HCT116 (cell line): Measurements from ENCODE around the gene CIRBP. TPM values are rescaled to one million over a fixed set of nuclear protein-coding genes. Genes with fewer than 3 reads are reported as not detected.

Source experiments
- ATAC-seq: fragments of 200-7000 bp; cut with Tn5 transposase; 2 replicates; pipeline ENCODE4 v1.9.1; 2020; ENCODE audit warnings: mild to moderate bottlenecking, moderate library complexity
- BruUV-seq: library from RNA; stranded (reverse); fragments of 400-500 nt; replicated peaks from 2 replicates; lab custom pipeline; 2021; lab: Mats Ljungman, UMichigan
- CTCF ChIA-PET: fragments of 300-600 bp; sonication (Branson Sonifier 250); formaldehyde crosslinking; loops from one replicate; lab custom pipeline; 2021; ENCODE audit warnings: antibody characterized with exemption; lab: Charles Lee
- POLR2A ChIA-PET: fragments of 300-600, 350-600 bp; sonication (Branson Sonifier 250); formaldehyde crosslinking; loops from one replicate; lab custom pipeline; 2021; ENCODE audit warnings: antibody characterized with exemption; lab: Charles Lee
- RAD21 ChIA-PET, 2 experiments: fragments of 300-600 bp; sonication (Branson Sonifier 250); formaldehyde crosslinking; loops; one replicate each; lab custom pipeline; 2023; ENCODE audit warnings: low total read pairs in 2 of 2; ENCODE audit not compliant: uncharacterized antibody in 2 of 2, unreplicated experiment in 2 of 2, low non-redundant PET in 1 of 2; lab: Charles Lee
- DNase-seq: peaks from one replicate; pipeline ENCODE4 v3.0.0-alpha.2; 2010; ENCODE audit warnings: low read depth, low spot score
- H2AFZ ChIP-seq: fragments of 200-600 bp; shearing (Covaris generic), sonication (generic); 2 replicates; pipeline ENCODE4 v1.6.1; 2017; ENCODE audit warnings: low read depth, mixed run types, mixed read lengths, antibody characterized with exemption, low read length; ENCODE audit not compliant: poor library complexity, severe bottlenecking
- H3K27ac ChIP-seq: 2 replicates; pipeline ENCODE4 v1.5.1; 2012; ENCODE audit warnings: low read depth, low read length
- H3K27me3 ChIP-seq: fragments of 200-600 bp; sonication (generic); 2 replicates; pipeline ENCODE4 v1.6.1; 2016; ENCODE audit warnings: mixed run types, low read length, mixed read lengths; ENCODE audit not compliant: insufficient read depth
- H3K36me3 ChIP-seq, 2 experiments: fragments of 200-500 bp in 1 of 2; fragments of 200-600 bp in 1 of 2; sonication (Bioruptor generic) in 1 of 2; sonication (generic) in 1 of 2; 2 replicates each; pipeline versions ENCODE4 v1.5.1 to v1.6.1; 2014 to 2016; ENCODE audit warnings: low read length in 2 of 2, inconsistent platforms in 1 of 2, mixed read lengths in 1 of 2, mixed run types in 1 of 2; ENCODE audit not compliant: insufficient read depth in 2 of 2, control insufficient read depth in 1 of 2
- H3K4me1 ChIP-seq, 2 experiments: fragments of 200-600 bp in 1 of 2; sonication (generic) in 1 of 2; 2 replicates each; pipeline versions ENCODE4 v1.5.1 to v1.6.1; 2012 to 2017; ENCODE audit warnings: low read length in 2 of 2, inconsistent platforms in 1 of 2, mild to moderate bottlenecking in 1 of 2, mixed read lengths in 1 of 2, mixed run types in 1 of 2, moderate library complexity in 1 of 2; ENCODE audit not compliant: insufficient read depth in 2 of 2, control insufficient read depth in 1 of 2
- H3K4me2 ChIP-seq: fragments of 200-600 bp; sonication (generic); 2 replicates; pipeline ENCODE4 v1.6.1; 2017; ENCODE audit warnings: mixed run types, low read length, mixed read lengths
- H3K4me3 ChIP-seq, 2 experiments: fragments of 200-600 bp in 1 of 2; sonication (generic) in 1 of 2; replicated peaks in 1 of 2; 2 replicates each; pipeline ENCODE4 v1.5.1; 2011 to 2016; ENCODE audit warnings: low read length in 2 of 2, control low read depth in 1 of 2, low read depth in 1 of 2, mild to moderate bottlenecking in 1 of 2, mixed read lengths in 1 of 2, mixed run types in 1 of 2
- H3K79me2 ChIP-seq: fragments of 200-600 bp; sonication (generic); 2 replicates; pipeline ENCODE4 v1.6.1; 2017; ENCODE audit warnings: mild to moderate bottlenecking, mixed run types, low read length, moderate library complexity, mixed read lengths; ENCODE audit not compliant: insufficient read depth
- H3K9ac ChIP-seq: fragments of 200-600 bp; sonication (generic); 2 replicates; pipeline ENCODE4 v1.6.1; 2016; ENCODE audit warnings: low read length, mixed read lengths
- H3K9me2 ChIP-seq: fragments of 200-600 bp; sonication (generic), shearing (Covaris generic); 2 replicates; pipeline ENCODE4 v1.6.1; 2017; ENCODE audit warnings: mixed run types, mild to moderate bottlenecking, moderate library complexity; ENCODE audit not compliant: insufficient read depth
- H3K9me3 ChIP-seq, 2 experiments: fragments of 200-500 bp in 1 of 2; fragments of 200-600 bp in 1 of 2; sonication (Bioruptor generic) in 1 of 2; sonication (generic) in 1 of 2; 2 replicates each; pipeline ENCODE4 v1.6.1; 2014 to 2017; ENCODE audit warnings: low read length in 2 of 2, mixed read lengths in 2 of 2, inconsistent platforms in 1 of 2, low read depth in 1 of 2, mild to moderate bottlenecking in 1 of 2, mixed run types in 1 of 2, moderate library complexity in 1 of 2; ENCODE audit not compliant: control insufficient read depth in 1 of 2, insufficient read depth in 1 of 2
- H4K20me1 ChIP-seq: fragments of 200-600 bp; sonication (generic), shearing (Covaris generic); 2 replicates; pipeline ENCODE4 v1.6.1; 2017; ENCODE audit warnings: mixed run types, mild to moderate bottlenecking, moderate library complexity; ENCODE audit not compliant: insufficient read depth
- CTCF ChIP-seq, 3 experiments: fragments of 200-600 bp in 1 of 3; sonication (generic) in 1 of 3; IDR thresholded peaks in 2 of 3; conservative IDR thresholded peaks in 1 of 3; 2 replicates each; pipeline ENCODE4 v1.5.1; 2012 to 2017; ENCODE audit warnings: low read depth in 2 of 3, low read length in 2 of 3, antibody characterized with exemption in 1 of 3, borderline replicate concordance in 1 of 3, control low read depth in 1 of 3, mild to moderate bottlenecking in 1 of 3, mixed read lengths in 1 of 3, mixed run types in 1 of 3, moderate library complexity in 1 of 3; ENCODE audit not compliant: insufficient read depth in 1 of 3
- MAX ChIP-seq: IDR thresholded peaks from 2 replicates; pipeline ENCODE4 v1.6.1; 2012
- POLR2A ChIP-seq: IDR thresholded peaks from 2 replicates; pipeline ENCODE4 v1.7.0; 2011; ENCODE audit warnings: borderline replicate concordance; ENCODE audit not compliant: insufficient read depth, insufficient read length; ENCODE audit errors: extremely low read depth
- POLR2AphosphoS5 ChIP-seq: IDR thresholded peaks from 2 replicates; pipeline ENCODE4 v1.6.1; 2011; ENCODE audit warnings: mild to moderate bottlenecking, low read depth, low read length, moderate library complexity
- YY1 ChIP-seq: IDR thresholded peaks from 2 replicates; pipeline ENCODE4 v1.6.1; 2011; ENCODE audit warnings: low read length, low read depth, moderate library complexity, mild to moderate bottlenecking; ENCODE audit not compliant: insufficient replicate concordance; ENCODE audit errors: extremely low read depth
- ZFX ChIP-seq: fragments of 450-650 bp; IDR thresholded peaks from 2 replicates; pipeline ENCODE4 v1.6.1; 2017
- intact Hi-C: fragments of 100-400 bp; cut with micrococcal nuclease; formaldehyde crosslinking; loops from 2 replicates; pipeline ENCODE4 v1.10.0; 2022
- total RNA-seq: library from RNA; stranded (reverse); gene quantifications from one replicate; pipeline ENCODE4 v1.2.1, GENCODE V29; 2021; ENCODE audit not compliant: unreplicated experiment

Gene CIRBP
- total RNA-seq, 1 experiment from 2014 or later, result 276 TPM

GRCh38 chr19:1243768-1244692 is 25.1 kb upstream of the CIRBP start:
- peaks cover 0 to 16% of the 10 kb centered on the region in 2 experiments; a peak in 1 of 4 replicates for H3K36me3 ChIP-seq
- peak overlapping the region; percentile 99 for H3K9ac ChIP-seq
- ATAC-seq (peak; percentile 24), DNase-seq (no peak)
- peaks cover 44% of the 10 kb centered on the region for H3K79me2 ChIP-seq
- peaks cover 13% of the 10 kb centered on the region; the same call in 1 of the 2 replicates for H4K20me1 ChIP-seq
- TF ChIP-seq CTCF (IDR thresholded peaks at IDR 0.05 in 2 of 3, conservative IDR thresholded peaks at IDR 0.05 in 1 of 3; ENCODE audit: borderline replicate concordance in 1 of 3, insufficient read depth in 1 of 3, low read depth in 2 of 3, low read length in 2 of 3) (peak in 2 of 3 experiments; percentile 90 to 92; a peak in 4 of 6 replicates), POLR2A (no peak), MAX (no peak), POLR2AphosphoS5 (0 out of 2 replicates have a peak, but pooled peaks have one; percentile 8), ZFX (0 out of 2 replicates have a peak, but pooled peaks have one; percentile 34), YY1 (peak; percentile 5)
- CTCF ChIA-PET, result interaction anchor here (0.7 to 5.2 kb wide), 25 partner anchors 9 to 552 kb away, joined by 3 to 325 read pairs (median 4); partner anchors contain the start of genes ABCA7, CIRBP, CNN2 and FAM174C
- intact Hi-C loops, result loop anchor here (1.0 to 10.0 kb wide), 4 partner anchors 22 to 449 kb away; partner anchors contain the start of genes CNN2, GPX4, PTBP1 and RNU6-2
- POLR2A ChIA-PET, result interaction anchor here (0.8 to 5.3 kb wide), 11 partner anchors 9 to 216 kb away, joined by 3 to 139 read pairs (median 4); partner anchors contain the start of genes CIRBP and FAM174C
- H3K4me2 ChIP-seq, result peak overlapping the region; percentile 98
- H3K4me3 ChIP-seq, result peak overlapping the region; percentile 9 to 89; a peak in 3 of 4 replicates
- no peaks in the 10 kb centered on the region for H3K27me3 ChIP-seq
- H3K4me1 ChIP-seq, result peaks cover 58 to 76% of the 10 kb centered on the region in 2 experiments
- peak overlapping the region; percentile 100 for H3K27ac ChIP-seq
- H3K9me3 ChIP-seq, result no peaks in the 10 kb centered on the region
- no peak overlapping the region for H2AFZ ChIP-seq
- no TSS peak for BruUV-seq
- H3K9me2 ChIP-seq, result no peaks in the 10 kb centered on the region
- RAD21 ChIA-PET, result interaction anchor here (0.7 to 2.1 kb wide), 8 partner anchors 9 to 30 kb away, joined by 4 to 51 read pairs (median 10); partner anchors contain the start of gene CIRBP (in 2 of the 2)
